Esophagus muscularis mucosa (tissue), 3 donors: ENCODE results near the gene SLC25A23.

Experiments
- CTCF ChIP-seq, 3 experiments: fragments of 200-600 bp in 2 of 3; fragments of 450-650 bp in 1 of 3; sonication (generic) in 2 of 3; IDR thresholded peaks; one replicate each; pipeline ENCODE4 v1.5.1; 2017 to 2019; ENCODE audit warnings: antibody characterized with exemption in 3 of 3, mild to moderate bottlenecking in 2 of 3, moderate library complexity in 1 of 3
- POLR2AphosphoS5 ChIP-seq, 2 donors: sonication (generic); formaldehyde crosslinking; IDR thresholded peaks; one replicate each; pipeline ENCODE4 v1.6.1; 2017; ENCODE audit warnings: antibody characterized with exemption in 2 of 2

DNA sequence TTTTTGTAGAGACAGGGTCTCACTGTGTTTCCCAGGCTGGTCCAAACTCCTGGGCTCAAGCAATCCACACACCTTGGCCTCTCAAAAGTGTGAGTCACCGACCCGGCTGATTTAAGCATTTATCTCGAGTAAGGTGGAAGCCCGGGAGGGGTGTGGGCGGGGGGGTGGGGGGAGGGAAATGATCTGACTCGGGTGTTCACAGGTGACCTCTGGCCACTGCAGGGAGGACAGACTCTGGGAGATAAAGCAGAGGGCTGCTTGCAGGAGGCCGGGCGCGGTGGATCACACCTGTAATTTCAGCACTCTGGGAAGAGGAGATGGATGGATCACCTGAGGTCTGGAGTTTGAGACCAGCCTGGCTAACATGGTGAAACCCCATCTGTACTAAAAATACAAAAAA lies 14.1 kb upstream of the SLC25A23 start:
- TF ChIP-seq CTCF (IDR thresholded peaks at IDR 0.05) = no peak
- no peak for TF ChIP-seq POLR2AphosphoS5 (IDR thresholded peaks at IDR 0.05)
